GM18951 (cell line): ENCODE measurements around the gene SSH2.
"Not testable (repeated sequence)": the region's sequence is repeated elsewhere in the genome, so short reads cannot be mapped to it uniquely, and the experiment has no call there.

ENCODE experiments used
- POLR2A ChIP-seq: IDR thresholded peaks from 4 replicates; pipeline ENCODE4 v1.6.1; 2011; ENCODE audit warnings: mild to moderate bottlenecking; ENCODE audit not compliant: insufficient read length, insufficient read depth; ENCODE audit errors: extremely low read depth
- in situ Hi-C: fragments of 300-500 bp; cut with MboI; formaldehyde crosslinking; loops from one replicate; pipeline ENCODE4 v1.12.0; 2022; ENCODE audit warnings: low sequenced_read_pairs, mixed read lengths, inconsistent platforms; ENCODE audit not compliant: unreplicated experiment

The SSH2 gene

GRCh38 chr17:29881256-29881655 lies 48.8 kb downstream of the SSH2 start:
- in situ Hi-C loops = no loop called here
- no peak for TF ChIP-seq POLR2A

- no peak for TF ChIP-seq POLR2A
- in situ Hi-C loops = no loop called here
Observed at GRCh38 chr17:29880031-29880430, 50.0 kb downstream of the SSH2 start.

- no peak for TF ChIP-seq POLR2A
- in situ Hi-C loops = no loop called here
Observed at GRCh38 chr17:29874931-29875596, 55.0 kb downstream of the SSH2 start.

DNA sequence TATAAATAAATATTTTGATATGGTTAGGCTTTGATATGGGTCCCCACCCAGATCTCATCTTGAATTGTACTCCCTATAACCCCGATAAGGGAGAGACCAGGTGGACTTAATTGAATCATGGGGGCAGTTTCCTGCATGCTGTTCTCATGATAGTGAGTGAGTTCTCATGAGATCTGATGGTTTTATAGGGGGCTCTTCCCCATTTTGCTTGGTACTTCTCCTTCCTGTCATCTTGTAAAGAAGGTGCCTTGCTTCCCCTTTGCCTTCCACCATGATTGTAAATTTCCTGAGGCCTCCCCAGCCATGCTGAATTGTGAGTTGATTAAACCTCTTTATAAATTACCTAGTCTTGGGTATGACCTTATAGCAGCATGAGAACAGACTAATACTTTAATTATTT lies 55.7 kb downstream of the SSH2 start:
- in situ Hi-C loops = not testable (repeated sequence)

- TF ChIP-seq POLR2A = no peak
- in situ Hi-C loops = no loop called here
Observed at GRCh38 chr17:29873476-29873875, 56.6 kb downstream of the SSH2 start.

DNA sequence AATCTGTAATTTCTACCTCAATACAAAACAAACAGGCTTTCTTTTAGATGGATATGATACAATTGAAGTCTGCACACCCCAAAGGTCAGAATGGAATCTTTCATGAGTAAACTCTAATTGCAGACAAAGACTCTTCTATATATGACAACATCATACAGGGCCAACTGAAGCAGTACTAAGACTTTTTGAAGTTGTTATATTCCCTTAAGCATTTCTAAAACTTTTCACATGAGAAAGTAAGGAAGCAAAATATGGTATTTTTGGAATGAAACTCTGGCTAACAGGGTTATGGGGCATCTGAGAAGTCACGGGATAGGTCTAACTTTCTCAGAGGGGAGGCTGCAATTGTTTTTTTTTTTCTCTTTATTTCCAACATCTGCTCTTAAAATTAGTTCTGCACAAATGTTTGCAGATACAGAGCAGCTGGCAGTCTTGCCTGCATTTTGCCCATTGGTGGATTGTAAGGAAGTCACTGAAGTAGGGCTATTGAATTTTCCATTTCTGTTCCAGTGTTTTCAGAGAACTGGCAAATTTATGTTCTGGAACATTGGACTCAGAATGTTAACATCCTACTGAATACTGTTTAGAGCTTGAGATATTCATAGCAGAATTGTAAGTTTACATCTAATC lies 59.1 kb downstream of the SSH2 start:
- TF ChIP-seq POLR2A = no peak

GRCh38 chr17:29867643-29868181 lies 62.3 kb downstream of the SSH2 start:
- in situ Hi-C loops = no loop called here
- TF ChIP-seq POLR2A = no peak

More for the DNA sequence above, 59.1 kb downstream of the SSH2 start:
- in situ Hi-C loops = no loop called here

DNA sequence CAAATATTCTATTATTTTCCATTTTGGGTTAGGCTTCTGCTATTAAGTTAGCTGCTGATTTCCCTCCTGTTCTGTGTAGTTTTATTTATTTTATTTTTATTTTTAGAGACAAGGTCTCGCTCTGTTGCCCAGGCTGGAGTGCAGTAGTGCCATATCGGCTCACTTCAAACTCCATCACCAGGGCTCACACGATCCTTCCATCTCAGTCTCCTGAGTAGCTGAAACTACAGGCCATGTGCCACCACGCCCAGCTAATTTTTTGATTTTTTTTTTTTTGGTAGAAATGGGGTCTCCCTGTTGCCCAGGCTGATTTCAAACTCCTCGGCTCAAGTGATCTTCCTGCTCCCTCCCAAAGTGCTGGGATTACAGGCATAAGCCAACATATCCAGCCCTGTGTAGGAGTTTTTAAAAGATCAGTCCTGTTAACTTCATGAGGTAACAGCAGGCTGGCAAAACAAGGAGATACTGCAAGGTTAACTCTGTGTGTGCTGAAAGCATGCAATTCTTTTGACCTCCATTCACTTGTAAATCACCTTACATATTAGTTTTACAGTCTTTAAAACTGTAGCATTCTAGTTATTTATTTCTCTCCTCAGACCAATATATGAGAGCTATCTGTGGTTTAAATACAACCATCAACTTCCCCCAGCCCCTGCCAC lies 63.2 kb downstream of the SSH2 start:
- in situ Hi-C loops = no loop called here
- no peak for TF ChIP-seq POLR2A

DNA sequence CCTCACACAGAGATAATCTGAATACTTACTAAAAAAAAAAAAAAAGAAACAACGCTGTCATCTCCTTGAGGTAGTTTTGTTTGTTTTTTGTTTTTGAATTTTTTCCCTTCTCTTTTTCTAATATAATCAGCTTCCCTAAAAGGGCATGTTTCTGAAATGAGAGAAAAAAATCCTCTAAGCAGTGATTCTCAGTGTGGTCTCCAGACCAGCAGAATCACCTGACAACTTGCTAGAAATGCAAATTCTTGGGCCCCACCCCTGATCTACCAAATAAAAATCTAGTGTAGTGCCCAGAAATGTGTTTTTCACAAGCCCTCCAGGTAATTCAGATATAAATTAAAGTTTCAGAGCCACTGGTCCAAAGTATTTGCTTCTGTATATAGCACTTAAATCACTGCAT lies 65.4 kb downstream of the SSH2 start:
- in situ Hi-C loops = no loop called here
- no peak for TF ChIP-seq POLR2A

GRCh38 chr17:29864123-29864522 lies 65.9 kb downstream of the SSH2 start:
- in situ Hi-C loops = not testable (repeated sequence)

GRCh38 chr17:29862951-29863350 lies 67.1 kb downstream of the SSH2 start:
- in situ Hi-C loops = no loop called here
- TF ChIP-seq POLR2A = no peak

GRCh38 chr17:29862127-29862526 lies 67.9 kb downstream of the SSH2 start:
- TF ChIP-seq POLR2A = no peak
- in situ Hi-C loops = no loop called here

- in situ Hi-C loops = not testable (repeated sequence)
Observed at GRCh38 chr17:29859445-29859844, 70.6 kb downstream of the SSH2 start.

DNA sequence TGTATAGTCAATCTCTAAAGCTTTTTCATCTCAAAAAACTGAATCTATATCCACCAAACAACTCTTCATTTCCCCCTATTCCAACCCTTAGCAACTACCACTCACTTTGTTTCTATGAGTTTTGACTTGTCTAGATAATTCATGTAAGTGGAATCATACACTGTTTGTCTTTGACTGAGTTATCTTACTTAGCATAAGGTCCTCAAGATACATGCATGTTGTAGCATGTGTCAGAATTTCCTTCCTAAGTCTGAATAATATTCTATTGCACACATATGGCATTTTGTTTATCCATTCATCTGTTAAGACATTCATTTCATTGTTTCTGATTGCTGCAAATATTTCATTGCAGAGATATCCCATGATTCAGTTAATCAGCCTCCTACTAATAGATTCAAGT lies 72.2 kb downstream of the SSH2 start:
- TF ChIP-seq POLR2A = no peak

GRCh38 chr17:29857105-29857504 lies 72.9 kb downstream of the SSH2 start:
- in situ Hi-C loops = not testable (repeated sequence)

More for the DNA sequence above, 72.2 kb downstream of the SSH2 start:
- in situ Hi-C loops = no loop called here
